GM19467 (cell line): Measurements from ENCODE around the gene NTNG1.

ENCODE experiments used
- ATAC-seq: cut with Tn5 transposase; IDR thresholded peaks from one replicate; pipeline ENCODE4 v1.9.1; 2021; ENCODE audit warnings: mild to moderate bottlenecking, moderate library complexity; ENCODE audit not compliant: unreplicated experiment

NTNG1 gene

DNA sequence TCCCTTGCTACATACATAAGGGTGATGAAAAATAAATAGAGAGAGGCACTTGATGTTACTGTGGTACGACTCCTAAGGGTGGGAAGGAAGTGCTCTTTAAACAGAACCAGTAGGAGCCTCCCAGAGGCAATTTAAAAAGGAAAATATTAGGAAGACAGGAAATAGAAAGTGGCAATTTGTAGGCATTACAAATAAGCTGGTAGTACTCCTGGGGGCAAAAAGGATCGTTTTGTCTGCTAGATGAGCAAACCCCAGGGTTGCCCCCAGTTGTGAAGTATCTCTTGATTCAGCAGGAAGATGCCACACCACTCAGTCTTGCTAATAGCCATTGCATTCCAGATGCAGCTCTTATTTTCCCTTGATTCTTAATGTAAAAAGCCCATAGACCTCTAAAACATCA, 303.0 kb downstream of the NTNG1 start:
- ATAC-seq, result no peak

- no peak for ATAC-seq
These were observed 303.5 kb downstream of the NTNG1 start for GRCh38 chr1:107444302-107444701.

- ATAC-seq, result no peak
These were observed 308.5 kb downstream of the NTNG1 start for GRCh38 chr1:107449326-107449725.

GRCh38 chr1:107450899-107451664, 310.2 kb downstream of the NTNG1 start:
- peak; percentile 60 for ATAC-seq

GRCh38 chr1:107451715-107452114, 310.9 kb downstream of the NTNG1 start:
- peak; percentile 61 for ATAC-seq

DNA sequence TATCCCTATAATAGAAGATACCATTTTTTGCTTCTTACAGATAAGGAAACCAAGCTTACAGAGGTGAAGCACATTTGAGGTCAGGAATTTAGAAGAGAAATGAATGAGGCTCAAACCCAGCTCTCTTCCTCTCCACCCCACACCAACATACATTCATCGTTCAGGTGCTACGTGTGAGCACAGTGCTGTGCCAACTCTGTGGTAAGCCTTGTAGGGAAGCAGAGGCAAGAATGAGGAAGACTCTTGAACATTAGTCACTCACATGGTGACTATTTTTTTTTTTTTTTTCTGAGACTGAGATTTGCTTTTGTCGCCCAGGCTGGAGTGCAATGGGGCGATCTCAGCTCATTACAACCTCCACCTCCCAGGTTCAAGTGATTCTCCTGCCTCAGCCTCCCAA, 314.0 kb downstream of the NTNG1 start:
- no peak for ATAC-seq

DNA sequence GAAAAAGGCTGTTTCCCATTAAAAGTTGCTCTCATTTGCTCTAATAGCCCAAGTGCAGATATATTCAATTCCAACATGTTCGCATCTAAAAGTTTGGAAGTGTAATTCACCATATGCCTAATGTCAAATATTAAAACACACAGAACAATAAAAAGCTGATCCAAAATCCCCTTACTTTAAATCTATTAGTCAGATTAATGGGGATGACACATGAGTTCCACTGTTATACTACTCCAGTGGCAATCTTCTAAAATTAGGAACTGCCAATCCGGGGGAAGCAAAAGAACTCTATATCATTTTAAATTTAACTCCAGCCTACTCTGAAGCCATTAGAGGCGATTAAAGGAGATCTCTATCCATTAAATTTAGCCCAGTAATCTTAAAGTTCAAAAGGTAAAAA, 317.1 kb downstream of the NTNG1 start:
- ATAC-seq, result no peak

DNA sequence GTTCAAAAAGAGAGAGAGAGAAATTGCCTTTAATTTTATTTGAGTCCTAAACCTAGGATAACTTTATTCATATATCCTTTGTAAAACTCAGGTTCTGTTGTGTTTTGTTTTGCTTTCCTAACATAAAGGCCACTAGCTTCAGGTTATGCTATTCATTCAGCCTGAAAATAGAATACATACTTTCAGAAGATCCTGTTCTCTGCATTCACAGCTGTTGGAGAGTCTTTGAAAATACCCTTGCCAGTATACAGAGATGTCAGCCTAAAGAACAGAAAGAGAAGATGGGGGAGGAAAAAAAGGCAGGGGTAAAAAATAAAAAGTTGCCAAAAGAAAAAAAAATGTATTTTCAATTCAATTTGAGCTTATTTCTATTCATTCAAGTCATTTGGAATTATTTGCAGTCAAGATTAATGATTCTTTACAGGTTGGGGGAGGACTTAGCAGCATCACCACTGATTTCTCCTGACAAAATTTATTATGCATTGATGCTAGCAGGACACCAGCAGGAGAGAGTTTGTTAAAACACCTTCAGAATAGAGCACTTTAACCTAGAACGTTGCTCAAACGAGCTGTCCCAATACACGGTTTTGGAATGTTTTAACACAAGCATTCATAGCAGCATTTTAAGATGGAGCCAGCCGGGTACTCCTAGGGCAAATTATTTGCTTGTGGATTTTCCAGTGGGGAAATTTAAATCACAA, 318.5 kb downstream of the NTNG1 start:
- peak; percentile 58 for ATAC-seq

DNA sequence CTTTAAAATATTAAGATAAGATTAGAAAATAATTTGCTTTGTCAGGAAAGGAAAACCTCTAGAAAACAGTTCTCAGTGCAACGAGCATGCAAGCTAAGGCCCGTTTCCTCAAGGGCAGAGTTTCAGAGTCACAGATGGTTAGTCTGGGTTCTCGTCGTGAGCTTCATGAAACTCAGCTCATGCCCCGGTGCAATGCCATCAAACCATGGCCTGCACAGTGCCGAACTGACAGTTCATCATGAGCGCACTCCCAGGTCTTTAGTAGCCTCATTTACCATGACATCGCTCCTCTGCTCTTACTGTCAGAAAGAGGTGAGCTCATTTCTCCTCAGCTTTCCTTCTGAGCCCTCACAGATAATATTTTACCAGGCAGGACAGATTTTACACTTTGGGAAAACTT, 319.2 kb downstream of the NTNG1 start:
- peak; percentile 49 for ATAC-seq

- ATAC-seq, result no peak
These were observed 324.0 kb downstream of the NTNG1 start for GRCh38 chr1:107464827-107465226.

- no peak for ATAC-seq
These were observed 326.4 kb downstream of the NTNG1 start for GRCh38 chr1:107467286-107467685.

- no peak for ATAC-seq
These were observed 327.0 kb downstream of the NTNG1 start for GRCh38 chr1:107467811-107468210.

- ATAC-seq, result no peak
These were observed 332.2 kb downstream of the NTNG1 start for GRCh38 chr1:107473065-107473464.

GRCh38 chr1:107474877-107475612, 334.2 kb downstream of the NTNG1 start:
- peak; percentile 63 for ATAC-seq

DNA sequence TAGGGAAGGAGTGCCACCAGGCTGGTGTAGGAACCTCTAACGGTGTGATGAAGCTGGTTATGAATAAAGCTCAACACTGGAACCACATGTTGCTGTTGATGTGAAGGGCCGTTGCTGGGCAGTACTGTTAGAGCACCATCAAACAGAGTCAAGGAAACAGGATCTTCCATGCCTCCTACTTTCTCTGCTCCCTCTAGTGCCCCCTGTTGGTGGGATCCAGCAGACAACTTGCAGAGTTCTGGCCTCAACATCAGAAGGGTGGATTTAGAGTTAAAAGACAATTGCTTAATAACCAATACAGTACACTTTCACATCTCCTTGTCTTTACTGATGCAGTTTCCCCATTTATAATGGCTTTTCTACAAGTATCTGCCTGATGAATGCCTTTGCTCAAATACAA, 336.4 kb downstream of the NTNG1 start:
- ATAC-seq, result no peak

DNA sequence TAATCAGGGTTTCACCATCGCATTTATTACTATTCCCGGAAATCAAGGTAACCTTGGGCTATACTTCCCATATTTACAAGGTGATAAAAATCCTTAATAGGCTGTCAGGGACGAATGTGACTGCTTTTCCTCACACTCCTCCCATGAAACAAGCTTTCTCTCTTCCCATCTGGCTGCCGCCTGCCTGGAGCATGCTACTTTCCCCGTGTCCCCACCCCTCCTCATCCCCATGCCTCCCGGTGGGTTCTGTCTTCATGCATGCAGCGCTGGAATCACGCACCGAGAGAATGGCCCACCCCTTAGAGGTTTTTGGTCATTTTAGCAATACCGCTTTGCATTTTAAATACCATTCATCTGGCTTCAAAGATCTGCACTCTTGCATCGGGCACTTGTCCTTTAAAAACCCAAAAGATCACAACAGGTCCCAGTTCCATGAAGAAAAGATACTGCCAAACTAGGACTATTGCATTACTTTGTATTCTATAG, 339.1 kb downstream of the NTNG1 start:
- ATAC-seq, result no peak

DNA sequence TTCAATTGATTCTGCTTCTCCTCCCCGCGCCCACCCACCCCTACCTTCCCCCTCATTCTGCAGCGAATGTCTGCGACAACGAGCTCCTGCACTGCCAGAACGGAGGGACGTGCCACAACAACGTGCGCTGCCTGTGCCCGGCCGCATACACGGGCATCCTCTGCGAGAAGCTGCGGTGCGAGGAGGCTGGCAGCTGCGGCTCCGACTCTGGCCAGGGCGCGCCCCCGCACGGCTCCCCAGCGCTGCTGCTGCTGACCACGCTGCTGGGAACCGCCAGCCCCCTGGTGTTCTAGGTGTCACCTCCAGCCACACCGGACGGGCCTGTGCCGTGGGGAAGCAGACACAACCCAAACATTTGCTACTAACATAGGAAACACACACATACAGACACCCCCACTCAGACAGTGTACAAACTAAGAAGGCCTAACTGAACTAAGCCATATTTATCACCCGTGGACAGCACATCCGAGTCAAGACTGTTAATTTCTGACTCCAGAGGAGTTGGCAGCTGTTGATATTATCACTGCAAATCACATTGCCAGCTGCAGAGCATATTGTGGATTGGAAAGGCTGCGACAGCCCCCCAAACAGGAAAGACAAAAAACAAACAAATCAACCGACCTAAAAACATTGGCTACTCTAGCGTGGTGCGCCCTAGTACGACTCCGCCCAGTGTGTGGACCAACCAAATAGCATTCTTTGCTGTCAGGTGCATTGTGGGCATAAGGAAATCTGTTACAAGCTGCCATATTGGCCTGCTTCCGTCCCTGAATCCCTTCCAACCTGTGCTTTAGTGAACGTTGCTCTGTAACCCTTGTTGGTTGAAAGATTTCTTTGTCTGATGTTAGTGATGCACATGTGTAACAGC, 339.9 kb downstream of the NTNG1 start:
- ATAC-seq, result peak; percentile 89

DNA sequence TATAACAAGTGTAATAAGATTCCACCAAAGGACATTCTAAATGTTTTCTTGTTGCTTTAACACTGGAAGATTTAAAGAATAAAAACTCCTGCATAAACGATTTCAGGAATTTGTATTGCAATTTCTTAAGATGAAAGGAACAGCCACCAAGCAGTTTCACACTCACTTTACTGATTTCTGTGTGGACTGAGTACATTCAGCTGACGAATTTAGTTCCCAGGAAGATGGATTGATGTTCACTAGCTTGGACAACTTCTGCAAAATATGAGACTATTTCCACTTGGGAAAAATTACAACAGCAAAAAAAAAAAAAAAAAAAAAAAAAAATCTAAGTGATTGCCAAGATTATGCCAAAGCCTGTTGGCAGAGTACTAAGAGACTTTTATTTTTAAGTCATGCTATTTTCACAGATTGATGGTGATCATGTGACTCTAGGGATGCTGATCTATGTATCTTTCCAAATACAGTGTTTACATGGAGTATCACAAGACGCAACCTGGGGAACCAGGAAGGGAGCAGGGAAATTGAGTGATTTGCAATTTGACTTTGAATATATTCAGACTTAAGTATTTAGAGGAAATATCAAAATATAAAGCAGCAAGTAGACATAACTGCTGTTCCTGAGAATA, 341.0 kb downstream of the NTNG1 start:
- ATAC-seq, result no peak

GRCh38 chr1:107483949-107484348, 343.1 kb downstream of the NTNG1 start:
- no peak for ATAC-seq

DNA sequence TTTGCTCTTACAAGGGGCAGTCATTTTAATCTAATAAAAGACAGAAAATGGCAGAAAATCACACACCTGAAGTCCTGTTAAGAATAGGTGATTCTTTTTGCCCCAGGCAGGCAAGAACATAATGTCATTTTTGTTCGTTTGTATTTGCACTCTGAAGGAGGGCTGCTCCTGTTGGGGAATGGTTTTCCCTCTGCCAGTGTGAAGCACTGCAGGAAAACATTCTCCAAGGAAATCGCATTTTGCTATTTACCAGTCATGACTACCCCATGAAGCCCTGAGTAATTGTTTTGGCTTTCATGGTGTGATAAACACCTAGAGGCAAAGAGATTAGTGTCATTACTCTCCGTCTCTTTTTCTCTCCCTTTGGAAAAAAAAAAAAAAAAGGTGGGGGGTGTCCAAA, 345.5 kb downstream of the NTNG1 start:
- no peak for ATAC-seq
